ENCODE measurements around the gene SPOP. TPM values are rescaled to one million over a fixed set of nuclear protein-coding genes. Genes with fewer than 3 reads are reported as not detected.
"Not testable (repeated sequence)": the region's sequence is repeated elsewhere in the genome, so short reads cannot be mapped to it uniquely, and the experiment has no call there.

SPOP gene
- total RNA-seq, 1 donor: 59.2 TPM

- no peak overlapping the region for H3K4me3 ChIP-seq (ENCODE audit: low read depth, low read length)
- DNase-seq (ENCODE audit: low read depth): no peak
- TF ChIP-seq CTCF (IDR thresholded peaks at IDR 0.05; ENCODE audit: insufficient read depth, low read depth, low read length): no peak
These were observed 3.4 kb downstream of the SPOP start for GRCh38 chr17:49674507-49674906.

- not testable (repeated sequence) for H3K4me3 ChIP-seq (ENCODE audit: low read depth, low read length); DNase-seq (ENCODE audit: low read depth)
These were observed 4.2 kb downstream of the SPOP start for GRCh38 chr17:49673679-49674078.

GRCh38 chr17:49670641-49671040 lies 7.3 kb downstream of the SPOP start:
- no peak overlapping the region for H3K4me3 ChIP-seq (ENCODE audit: low read depth, low read length)
- peak; percentile 41 for DNase-seq (ENCODE audit: low read depth)
- TF ChIP-seq CTCF (IDR thresholded peaks at IDR 0.05; ENCODE audit: insufficient read depth, low read depth, low read length): no peak

GRCh38 chr17:49670002-49670401 lies 7.9 kb downstream of the SPOP start:
- no peak for DNase-seq (ENCODE audit: low read depth)
- no peak overlapping the region for H3K4me3 ChIP-seq (ENCODE audit: low read depth, low read length)
- TF ChIP-seq CTCF (IDR thresholded peaks at IDR 0.05; ENCODE audit: insufficient read depth, low read depth, low read length): no peak

GRCh38 chr17:49667854-49668253 lies 10.0 kb downstream of the SPOP start:
- no peak overlapping the region for H3K4me3 ChIP-seq (ENCODE audit: low read depth, low read length)
- no peak for DNase-seq (ENCODE audit: low read depth)
- TF ChIP-seq CTCF (IDR thresholded peaks at IDR 0.05; ENCODE audit: insufficient read depth, low read depth, low read length): no peak

- DNase-seq (ENCODE audit: low read depth): no peak
- TF ChIP-seq CTCF (IDR thresholded peaks at IDR 0.05; ENCODE audit: insufficient read depth, low read depth, low read length): no peak
- no peak overlapping the region for H3K4me3 ChIP-seq (ENCODE audit: low read depth, low read length)
These were observed 13.1 kb downstream of the SPOP start for GRCh38 chr17:49664706-49665211.

- no peak for DNase-seq (ENCODE audit: low read depth)
- no peak for TF ChIP-seq CTCF (IDR thresholded peaks at IDR 0.05; ENCODE audit: insufficient read depth, low read depth, low read length)
- H3K4me3 ChIP-seq (ENCODE audit: low read depth, low read length): no peak overlapping the region
These were observed 18.1 kb downstream of the SPOP start for GRCh38 chr17:49659661-49660382.

Measured in fibroblast of villous mesenchyme (primary cell).